Upper lobe of right lung (tissue), 1 donor: ENCODE results near the gene ADGRG7. TPM values are rescaled to one million over a fixed set of nuclear protein-coding genes. Genes with fewer than 3 reads are reported as not detected.

Experiments used
- ATAC-seq: fragments of 200-7000 bp; cut with Tn5 transposase; one replicate; pipeline ENCODE4 v1.9.1; 2020; ENCODE audit warnings: mild to moderate bottlenecking, moderate library complexity
- DNase-seq: peaks from one replicate; pipeline ENCODE4 v3.0.0-alpha.2; 2020
- H3K27ac ChIP-seq: fragments of 200-600 bp; one replicate; pipeline ENCODE4 v1.8.0; 2022
- H3K27me3 ChIP-seq: fragments of 200-600 bp; one replicate; pipeline ENCODE4 v1.8.0; 2022; ENCODE audit warnings: mild to moderate bottlenecking
- H3K36me3 ChIP-seq: fragments of 200-600 bp; one replicate; pipeline ENCODE4 v1.8.0; 2022
- H3K4me1 ChIP-seq: fragments of 200-600 bp; one replicate; pipeline ENCODE4 v1.8.0; 2022
- H3K4me3 ChIP-seq: fragments of 200-600 bp; one replicate; pipeline ENCODE4 v1.8.0; 2022; ENCODE audit warnings: mild to moderate bottlenecking
- H3K9me3 ChIP-seq: fragments of 200-600 bp; one replicate; pipeline ENCODE4 v1.8.0; 2022
- CTCF ChIP-seq: fragments of 200-600 bp; IDR thresholded peaks from one replicate; pipeline ENCODE4 v1.8.0; 2022; ENCODE audit warnings: antibody characterized with exemption
- intact Hi-C: fragments of 100-400 bp; cut with DNase I; formaldehyde crosslinking; loops from one replicate; pipeline ENCODE4 v1.11.0; 2022
- total RNA-seq: library from RNA; stranded (reverse); fragmentation: NEBNext Ultra II Directional; extraction: Animal tissue kit (Norgen Biotek cat#: 25700); gene quantifications from one replicate; pipeline ENCODE4 v1.2.1, GENCODE V29; 2021
- donor health status: DM: no; HTN: yes; CAD: no; lungs with severe emphysema.

The ADGRG7 gene
- total RNA-seq, 1 donor from 2014 or later = not detected

- peak overlapping the region; percentile 83 for H3K4me3 ChIP-seq
- H3K27ac ChIP-seq = peak overlapping the region; percentile 96
- H3K4me1 ChIP-seq = peaks cover 21% of the 10 kb centered on the region
- DNase-seq = no peak
- no peak for ATAC-seq
- intact Hi-C loops = no loop called here
- no peaks in the 10 kb centered on the region for H3K36me3 ChIP-seq
- H3K9me3 ChIP-seq = no peaks in the 10 kb centered on the region
- no peak for TF ChIP-seq CTCF
- H3K27me3 ChIP-seq = no peaks in the 10 kb centered on the region
Observed at GRCh38 chr3:100708644-100708988, 99.2 kb downstream of the ADGRG7 start.

GRCh38 chr3:100708989-100709841 is 99.8 kb downstream of the ADGRG7 start, which contains the start of gene TFG:
Gene TFG (plus strand): TSS chr3:100709494. CDS start chr3:100713686, 4,192 bp downstream.
- no peaks in the 10 kb centered on the region for H3K9me3 ChIP-seq
- peaks cover 6% of the 10 kb centered on the region for H3K36me3 ChIP-seq
- H3K27me3 ChIP-seq = no peaks in the 10 kb centered on the region
- DNase-seq (peak; percentile 99), ATAC-seq (peak; percentile 96)
- peak within 1 kb of the TSS; percentile 83 for H3K4me3 ChIP-seq
- H3K4me1 ChIP-seq = peaks cover 21% of the 10 kb centered on the region
- intact Hi-C loops = no loop called here
- H3K27ac ChIP-seq = peak within 1 kb of the TSS; percentile 96
- TF ChIP-seq CTCF = no peak

- DNase-seq (peak; percentile 71), ATAC-seq (peak; percentile 11)
- Histone ChIP-seq H3K36me3 (peaks cover 12% of the 10 kb centered on the region), H3K4me3 (peak overlapping the region; percentile 83), H3K4me1 (peaks cover 21% of the 10 kb centered on the region), H3K9me3 (no peaks in the 10 kb centered on the region), H3K27ac (peak overlapping the region; percentile 96), H3K27me3 (no peaks in the 10 kb centered on the region)
- TF ChIP-seq CTCF = no peak
- intact Hi-C loops = no loop called here
Observed at GRCh38 chr3:100709842-100710260, 100.5 kb downstream of the ADGRG7 start.

GRCh38 chr3:100710261-100710968 is 101.0 kb downstream of the ADGRG7 start:
- no peak for DNase-seq
- peak; percentile 22 for TF ChIP-seq CTCF
- peaks cover 21% of the 10 kb centered on the region for H3K4me1 ChIP-seq
- no peaks in the 10 kb centered on the region for H3K27me3 ChIP-seq
- peak overlapping the region; percentile 96 for H3K27ac ChIP-seq
- no peak for ATAC-seq
- H3K4me3 ChIP-seq = peak overlapping the region; percentile 83
- peaks cover 17% of the 10 kb centered on the region for H3K36me3 ChIP-seq
- intact Hi-C loops = no loop called here
- no peaks in the 10 kb centered on the region for H3K9me3 ChIP-seq

- H3K4me1 ChIP-seq = peaks cover 21% of the 10 kb centered on the region
- no peak for ATAC-seq
- no peak for TF ChIP-seq CTCF
- intact Hi-C loops = no loop called here
- no peak overlapping the region for H3K27ac ChIP-seq
- no peaks in the 10 kb centered on the region for H3K9me3 ChIP-seq
- H3K27me3 ChIP-seq = no peaks in the 10 kb centered on the region
- no peak overlapping the region for H3K4me3 ChIP-seq
- H3K36me3 ChIP-seq = peaks cover 34% of the 10 kb centered on the region
- DNase-seq = no peak
Observed at GRCh38 chr3:100715176-100715575, 105.8 kb downstream of the ADGRG7 start.
